ENCODE data around the gene POLDIP2. TPM values are rescaled to one million over a fixed set of nuclear protein-coding genes. Genes with fewer than 3 reads are reported as not detected.

POLDIP2 gene
- total and polyA plus RNA-seq, 2 of the 13 experiments (the other 11 are each of a cell fraction or from before 2014, with no cell fraction given) = 85.9 to 114 TPM

- TF ChIP-seq, protein P1, sequence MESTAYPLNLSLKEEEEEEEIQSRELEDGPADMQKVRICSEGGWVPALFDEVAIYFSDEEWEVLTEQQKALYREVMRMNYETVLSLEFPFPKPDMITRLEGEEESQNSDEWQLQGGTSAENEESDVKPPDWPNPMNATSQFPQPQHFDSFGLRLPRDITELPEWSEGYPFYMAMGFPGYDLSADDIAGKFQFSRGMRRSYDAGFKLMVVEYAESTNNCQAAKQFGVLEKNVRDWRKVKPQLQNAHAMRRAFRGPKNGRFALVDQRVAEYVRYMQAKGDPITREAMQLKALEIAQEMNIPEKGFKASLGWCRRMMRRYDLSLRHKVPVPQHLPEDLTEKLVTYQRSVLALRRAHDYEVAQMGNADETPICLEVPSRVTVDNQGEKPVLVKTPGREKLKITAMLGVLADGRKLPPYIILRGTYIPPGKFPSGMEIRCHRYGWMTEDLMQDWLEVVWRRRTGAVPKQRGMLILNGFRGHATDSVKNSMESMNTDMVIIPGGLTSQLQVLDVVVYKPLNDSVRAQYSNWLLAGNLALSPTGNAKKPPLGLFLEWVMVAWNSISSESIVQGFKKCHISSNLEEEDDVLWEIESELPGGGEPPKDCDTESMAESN (CRISPR knock-in tag; conservative IDR thresholded peaks at IDR 0.05) = peak; percentile 61; the same call in 1 of the 2 replicates
- TF ChIP-seq YEATS4 (CRISPR knock-in tag; IDR thresholded peaks at IDR 0.05; ENCODE audit: borderline replicate concordance) (peak; percentile 83; the same call in 1 of the 2 replicates), ARID2 (CRISPR knock-in tag; IDR thresholded peaks at IDR 0.05; ENCODE audit: borderline replicate concordance) (no peak), ZSCAN22 (CRISPR knock-in tag; IDR thresholded peaks at IDR 0.05) (no peak), ZBTB4 (CRISPR knock-in tag; IDR thresholded peaks at IDR 0.05; ENCODE audit: borderline replicate concordance) (no peak), ZNF101 (CRISPR knock-in tag; IDR thresholded peaks at IDR 0.05; ENCODE audit: borderline replicate concordance, low read depth) (0 out of 2 replicates have a peak, but pooled peaks have one; percentile 20), BATF2 (CRISPR knock-in tag; IDR thresholded peaks at IDR 0.05) (no peak), ZNF816 (CRISPR knock-in tag; IDR thresholded peaks at IDR 0.05; ENCODE audit: borderline replicate concordance) (no peak), NAIF1 (CRISPR knock-in tag; IDR thresholded peaks at IDR 0.05; ENCODE audit: borderline replicate concordance) (no peak), SMAD9 (CRISPR knock-in tag; IDR thresholded peaks at IDR 0.05) (no peak), ZNF720 (CRISPR knock-in tag; IDR thresholded peaks at IDR 0.05) (no peak), ARID5B (CRISPR knock-in tag; IDR thresholded peaks at IDR 0.05) (0 out of 2 replicates have a peak, but pooled peaks have one; percentile 9), KMT2A (CRISPR knock-in tag; IDR thresholded peaks at IDR 0.05) (peak; percentile 23), CCDC6 (CRISPR knock-in tag; IDR thresholded peaks at IDR 0.05) (peak; percentile 34; the same call in 1 of the 2 replicates), FOSL2 (CRISPR knock-in tag; IDR thresholded peaks at IDR 0.05) (no peak)
- TF ChIP-seq, protein P2, sequence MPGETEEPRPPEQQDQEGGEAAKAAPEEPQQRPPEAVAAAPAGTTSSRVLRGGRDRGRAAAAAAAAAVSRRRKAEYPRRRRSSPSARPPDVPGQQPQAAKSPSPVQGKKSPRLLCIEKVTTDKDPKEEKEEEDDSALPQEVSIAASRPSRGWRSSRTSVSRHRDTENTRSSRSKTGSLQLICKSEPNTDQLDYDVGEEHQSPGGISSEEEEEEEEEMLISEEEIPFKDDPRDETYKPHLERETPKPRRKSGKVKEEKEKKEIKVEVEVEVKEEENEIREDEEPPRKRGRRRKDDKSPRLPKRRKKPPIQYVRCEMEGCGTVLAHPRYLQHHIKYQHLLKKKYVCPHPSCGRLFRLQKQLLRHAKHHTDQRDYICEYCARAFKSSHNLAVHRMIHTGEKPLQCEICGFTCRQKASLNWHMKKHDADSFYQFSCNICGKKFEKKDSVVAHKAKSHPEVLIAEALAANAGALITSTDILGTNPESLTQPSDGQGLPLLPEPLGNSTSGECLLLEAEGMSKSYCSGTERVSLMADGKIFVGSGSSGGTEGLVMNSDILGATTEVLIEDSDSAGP (CRISPR knock-in tag; IDR thresholded peaks at IDR 0.05; ENCODE audit: borderline replicate concordance) = peak; percentile 32; the same call in 1 of the 2 replicates
Observed at GRCh38 chr17:28405632-28406472, 48.5 kb upstream of the POLDIP2 start, which contains the start of gene SLC46A1 (continued).
